HuH-7.5 (cell line): Measurements from ENCODE around the gene ISCU.

Experiments
- DNase-seq: peaks from one replicate; pipeline ENCODE4 v3.0.0; 2011; ENCODE audit warnings: low spot score

The ISCU gene

DNA sequence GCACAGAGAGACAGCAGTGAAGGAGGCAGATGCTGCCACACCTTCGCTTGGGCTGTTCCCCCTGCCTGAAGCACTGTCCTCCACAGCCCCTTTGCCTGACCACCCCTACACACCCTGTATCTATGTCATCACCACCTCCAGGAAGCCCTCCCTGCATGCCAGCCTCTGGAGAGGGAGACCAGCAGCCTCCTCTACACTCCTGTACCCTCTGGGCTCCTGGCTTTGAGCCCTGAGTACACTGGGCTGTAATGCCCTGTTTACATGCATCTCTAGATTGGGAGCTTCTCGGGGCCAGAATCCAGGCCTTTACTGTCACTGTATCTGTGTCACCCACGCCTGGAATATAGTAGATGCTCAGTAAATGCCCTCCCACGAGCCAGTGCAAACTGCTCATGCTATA is 41.3 kb downstream of the ISCU start:
- no peak for DNase-seq

DNA sequence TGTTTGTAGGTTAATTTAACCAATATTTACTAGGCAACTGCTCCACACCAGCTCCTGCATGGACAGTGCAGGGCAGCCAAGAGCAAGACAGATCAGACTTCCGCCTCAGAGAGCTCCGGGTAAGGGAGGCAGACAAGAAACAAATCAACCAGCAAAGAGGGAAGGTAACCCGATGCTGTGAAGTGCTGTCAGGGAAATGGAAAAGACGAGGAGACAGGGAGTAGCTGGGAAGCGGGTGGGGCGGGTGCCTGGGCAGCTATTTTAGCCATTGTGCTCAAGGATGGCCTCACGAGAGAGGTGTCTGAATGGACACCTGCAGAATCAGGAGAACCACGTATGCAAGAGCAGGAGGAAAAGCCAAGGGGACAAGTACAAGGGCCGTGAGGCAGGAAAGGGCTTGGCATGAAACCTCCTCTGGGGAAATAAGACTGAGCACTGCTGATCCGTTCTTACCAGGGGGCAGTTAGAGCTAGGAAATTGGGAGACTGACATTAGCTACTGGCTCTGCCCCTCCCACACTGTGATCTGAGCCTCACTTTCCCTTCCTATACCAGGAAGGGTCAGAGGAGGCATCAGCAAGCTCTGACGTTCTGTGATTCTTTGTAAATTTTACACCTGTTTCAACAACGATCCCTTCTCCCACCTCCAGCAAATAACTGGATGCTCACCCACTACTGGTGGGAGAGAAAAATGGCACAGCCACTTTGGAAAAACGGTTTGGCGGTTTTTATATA is 42.0 kb downstream of the ISCU start:
- DNase-seq, result no peak

DNA sequence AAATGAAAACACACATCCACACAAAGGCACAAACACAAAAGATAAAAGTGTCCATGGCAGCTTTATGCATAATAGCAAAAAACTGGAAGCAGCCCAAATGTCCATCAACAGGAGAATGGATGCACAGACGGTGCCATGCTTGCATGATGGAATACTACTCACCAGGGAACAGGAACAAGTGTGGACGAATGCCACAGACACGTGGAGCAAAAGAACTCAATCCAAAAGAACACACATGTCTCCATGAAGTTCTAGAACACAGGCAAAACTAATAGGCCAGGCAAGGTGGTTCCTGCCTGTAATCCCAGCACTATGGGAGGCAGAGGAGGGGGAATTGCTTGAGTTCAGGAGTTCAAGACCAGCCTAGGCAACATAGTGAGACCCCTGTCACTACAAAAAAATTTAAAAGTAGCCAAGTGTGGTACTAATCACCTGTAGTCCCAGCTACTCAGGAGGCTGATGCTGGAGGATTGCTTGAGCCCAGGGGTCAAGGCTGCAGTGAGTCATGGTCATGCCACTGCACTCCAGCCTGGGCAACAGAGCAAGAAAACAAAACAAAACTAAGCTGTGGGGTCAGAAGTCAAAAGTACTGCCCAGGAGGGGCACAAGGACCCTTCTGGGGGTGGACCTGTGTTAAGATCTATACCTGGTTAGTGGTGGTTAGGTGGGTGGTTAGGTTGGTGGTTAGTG is 42.7 kb downstream of the ISCU start:
- DNase-seq, result no peak

- DNase-seq, result no peak
These were observed 43.5 kb downstream of the ISCU start for GRCh38 chr12:108605690-108606406.

DNA sequence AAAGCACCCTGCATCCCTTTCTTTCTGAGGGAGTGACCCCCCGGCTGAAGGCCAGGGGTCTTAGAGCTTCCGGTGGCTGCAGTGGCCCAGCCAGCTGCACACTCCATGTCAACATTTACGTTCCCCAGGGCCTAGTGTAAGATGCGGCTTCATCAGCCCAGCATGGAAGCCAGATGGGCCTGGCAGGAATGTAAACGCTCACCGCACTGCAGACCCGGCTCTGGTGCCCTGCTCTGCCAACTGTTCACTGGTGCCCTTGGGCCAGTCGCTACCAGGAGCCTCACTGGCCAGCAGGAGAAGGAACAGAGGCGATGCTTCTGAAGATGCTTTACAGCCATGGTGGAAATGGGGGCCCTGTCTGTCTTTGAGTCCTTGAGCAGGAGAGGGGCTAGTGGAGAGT is 44.1 kb downstream of the ISCU start:
- DNase-seq, result no peak

DNA sequence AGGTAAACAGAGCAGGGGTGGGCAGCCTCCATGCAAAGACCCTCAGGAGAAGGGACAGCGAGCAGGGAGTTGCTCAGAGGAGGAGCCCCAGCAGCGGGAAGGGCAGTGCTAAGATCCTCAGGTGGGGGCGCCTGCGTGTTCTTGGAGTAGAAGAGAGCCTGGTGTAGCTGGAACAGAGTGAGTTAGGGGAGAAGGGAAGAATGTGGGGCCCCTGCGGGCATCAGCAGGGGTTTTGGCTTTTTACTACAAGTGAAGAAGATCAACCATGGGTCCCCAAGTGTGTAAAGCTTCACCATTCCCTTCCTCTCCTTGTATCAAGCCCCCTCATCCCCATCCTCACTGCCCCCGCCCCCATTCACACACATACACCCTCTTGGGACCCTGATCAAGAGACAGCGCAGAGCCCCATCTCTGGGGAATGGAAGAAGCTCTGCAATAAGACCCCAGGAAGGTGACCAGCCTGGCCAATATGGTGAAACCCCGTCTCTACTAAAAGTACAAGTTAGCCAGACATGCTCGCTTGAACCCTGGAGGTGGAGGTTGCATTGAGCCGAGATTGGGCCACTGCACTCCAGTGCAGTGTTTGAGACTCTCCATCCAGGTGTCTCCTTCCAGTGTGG is 45.7 kb downstream of the ISCU start:
- DNase-seq, result no peak

DNA sequence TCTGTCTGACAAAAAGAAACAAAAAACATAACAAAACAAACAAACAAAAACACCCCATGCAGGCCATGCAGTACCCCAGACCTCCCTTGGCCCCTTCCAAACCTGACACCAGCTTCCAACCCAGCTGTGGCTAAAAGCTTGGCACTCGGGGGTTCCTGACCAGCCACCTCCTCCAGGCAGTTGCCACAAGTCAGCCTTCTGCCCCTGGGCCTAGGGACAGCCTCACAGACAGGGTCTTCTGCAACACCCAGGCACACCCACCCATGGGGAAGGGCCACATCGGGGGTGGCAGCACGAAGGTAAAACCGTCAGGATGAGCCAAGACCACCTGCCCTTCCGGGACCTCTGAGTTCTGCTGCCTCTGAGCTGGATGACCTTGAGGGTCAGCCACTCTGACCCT is 46.2 kb downstream of the ISCU start:
- no peak for DNase-seq

- no peak for DNase-seq
These were observed 47.3 kb downstream of the ISCU start for GRCh38 chr12:108609537-108610335.

DNA sequence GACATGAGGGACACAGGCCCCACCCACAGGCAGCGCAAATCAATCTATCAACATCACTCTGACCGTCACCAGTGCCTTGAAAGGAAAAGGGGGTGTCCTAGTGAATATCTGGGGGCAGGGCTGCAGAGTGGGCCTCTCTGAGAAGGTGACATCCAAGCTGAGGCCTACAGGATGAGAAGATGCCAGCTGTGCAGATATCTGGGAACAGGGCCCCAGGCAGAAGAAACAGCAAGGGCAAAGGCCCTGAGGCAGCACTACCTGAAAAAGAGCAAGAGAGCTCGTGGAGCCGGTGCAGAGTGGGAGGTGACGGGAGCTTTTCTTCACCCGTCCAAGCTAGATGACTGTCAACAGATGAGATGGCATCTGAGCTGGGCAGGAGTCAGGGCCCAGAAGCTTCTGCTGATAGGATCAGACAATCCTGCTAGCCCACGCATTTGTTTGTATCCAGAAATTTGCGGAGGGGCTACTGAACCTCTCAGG is 48.0 kb downstream of the ISCU start:
- DNase-seq, result no peak

- DNase-seq, result no peak
These were observed 48.6 kb downstream of the ISCU start for GRCh38 chr12:108610856-108611605.

DNA sequence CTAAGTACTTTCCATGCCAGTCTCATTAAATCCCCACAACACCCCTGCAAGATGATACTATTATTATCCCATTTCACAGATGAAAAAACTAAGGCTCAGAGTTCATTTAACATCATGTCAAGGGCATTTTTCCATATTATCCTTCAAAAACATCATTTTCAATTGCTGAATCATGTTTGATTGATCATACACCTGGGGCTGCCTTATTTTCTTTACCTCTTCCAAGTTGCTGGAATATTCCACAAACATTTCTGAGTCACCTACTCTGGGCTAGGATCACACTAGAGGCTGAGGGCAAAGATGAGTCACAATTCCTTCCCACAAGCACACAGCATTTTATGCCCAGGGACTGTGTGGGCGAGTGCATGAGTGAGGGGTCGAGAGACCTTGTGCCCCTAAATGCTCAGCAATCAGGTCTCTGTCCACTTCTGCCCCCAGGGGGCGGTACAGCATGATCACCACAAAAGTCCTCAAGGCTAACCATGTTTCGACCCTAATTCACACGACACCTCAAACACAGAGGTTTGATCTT is 49.6 kb downstream of the ISCU start:
- no peak for DNase-seq

DNA sequence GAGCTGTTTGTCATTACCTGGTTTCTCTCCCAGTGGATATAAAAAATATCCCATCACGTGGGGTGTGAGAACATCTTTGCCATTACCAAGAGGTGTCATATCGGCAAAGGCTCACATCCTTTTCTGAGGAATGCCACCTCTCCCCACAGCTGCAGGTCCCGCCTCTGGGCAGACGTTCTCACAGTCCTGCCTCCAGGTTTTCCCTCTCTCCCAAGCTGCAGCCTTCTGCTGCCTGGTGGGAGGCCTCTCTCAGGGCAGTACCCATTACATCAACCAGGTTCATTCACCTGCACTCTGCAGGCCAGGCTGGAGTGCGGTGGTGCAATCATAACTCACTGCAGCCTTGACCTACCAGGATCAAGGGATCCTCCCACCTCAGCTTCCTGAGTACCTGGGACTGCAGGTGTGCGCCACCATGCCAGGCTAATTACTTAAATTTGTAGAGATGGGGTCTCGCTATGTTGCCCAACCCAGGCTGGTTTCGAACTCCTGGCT is 50.4 kb downstream of the ISCU start:
- no peak for DNase-seq

DNA sequence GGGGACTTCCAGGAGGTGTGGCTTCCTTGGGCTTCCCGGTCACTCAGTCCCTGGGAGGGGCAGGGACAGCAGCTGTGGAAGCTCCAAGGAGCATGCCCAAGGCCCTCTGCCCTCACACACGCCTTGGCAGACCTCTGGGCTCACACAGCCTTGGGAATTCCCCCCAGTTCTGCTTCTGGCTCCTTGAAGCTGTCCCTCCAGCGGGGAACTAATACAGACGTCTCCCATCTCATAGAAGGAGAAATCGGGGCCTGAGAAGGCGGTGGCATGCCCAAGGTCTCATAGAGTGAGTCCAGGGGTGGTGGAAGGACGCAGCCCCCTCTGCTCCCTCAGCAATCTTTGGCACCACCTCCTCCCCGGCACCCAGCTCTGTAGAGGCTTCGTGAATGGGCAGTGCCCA is 51.2 kb downstream of the ISCU start:
- no peak for DNase-seq

DNA sequence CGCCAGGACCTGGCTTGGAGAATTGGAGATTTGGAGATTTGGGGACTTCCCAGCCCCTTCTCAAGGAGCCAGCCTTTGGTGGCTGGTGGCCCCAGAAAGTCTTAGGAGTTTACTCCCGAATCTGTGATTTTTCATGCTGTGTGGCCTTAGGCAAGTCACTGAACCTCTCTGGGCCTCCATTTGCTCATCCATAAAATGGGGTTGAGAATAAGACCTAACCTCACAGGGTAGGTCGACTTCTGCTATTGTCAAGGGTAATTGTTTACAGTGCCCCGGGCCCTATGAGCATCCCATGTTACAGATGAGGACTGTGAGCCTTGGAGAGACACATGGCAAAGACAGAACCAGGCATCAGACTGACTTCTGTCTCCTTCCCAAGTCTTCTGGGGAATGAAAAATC is 51.6 kb downstream of the ISCU start:
- DNase-seq, result no peak

DNA sequence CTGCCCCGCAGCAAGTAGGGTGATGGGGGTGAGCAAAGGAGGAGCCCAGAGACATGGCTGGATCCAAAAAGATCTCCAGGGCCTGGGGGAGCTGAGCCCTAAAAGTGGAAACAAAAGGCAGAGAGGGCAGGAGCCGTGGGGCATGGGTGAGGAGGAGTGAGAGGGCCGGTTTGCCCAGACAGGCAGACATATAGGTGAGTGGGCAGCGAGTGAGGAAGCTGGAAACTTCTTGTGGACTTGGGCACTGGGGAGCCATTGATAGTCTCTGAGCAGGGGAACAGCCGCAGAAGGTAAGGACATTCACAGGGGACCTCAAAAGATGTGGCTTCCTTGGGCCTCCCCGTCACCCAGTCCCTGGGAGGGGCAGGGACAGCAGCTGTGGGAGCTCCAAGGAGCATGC is 52.2 kb downstream of the ISCU start:
- DNase-seq, result no peak

GRCh38 chr12:108615918-108616317 is 53.5 kb downstream of the ISCU start:
- no peak for DNase-seq

- DNase-seq, result no peak
These were observed 54.0 kb downstream of the ISCU start for GRCh38 chr12:108616359-108616758.

DNA sequence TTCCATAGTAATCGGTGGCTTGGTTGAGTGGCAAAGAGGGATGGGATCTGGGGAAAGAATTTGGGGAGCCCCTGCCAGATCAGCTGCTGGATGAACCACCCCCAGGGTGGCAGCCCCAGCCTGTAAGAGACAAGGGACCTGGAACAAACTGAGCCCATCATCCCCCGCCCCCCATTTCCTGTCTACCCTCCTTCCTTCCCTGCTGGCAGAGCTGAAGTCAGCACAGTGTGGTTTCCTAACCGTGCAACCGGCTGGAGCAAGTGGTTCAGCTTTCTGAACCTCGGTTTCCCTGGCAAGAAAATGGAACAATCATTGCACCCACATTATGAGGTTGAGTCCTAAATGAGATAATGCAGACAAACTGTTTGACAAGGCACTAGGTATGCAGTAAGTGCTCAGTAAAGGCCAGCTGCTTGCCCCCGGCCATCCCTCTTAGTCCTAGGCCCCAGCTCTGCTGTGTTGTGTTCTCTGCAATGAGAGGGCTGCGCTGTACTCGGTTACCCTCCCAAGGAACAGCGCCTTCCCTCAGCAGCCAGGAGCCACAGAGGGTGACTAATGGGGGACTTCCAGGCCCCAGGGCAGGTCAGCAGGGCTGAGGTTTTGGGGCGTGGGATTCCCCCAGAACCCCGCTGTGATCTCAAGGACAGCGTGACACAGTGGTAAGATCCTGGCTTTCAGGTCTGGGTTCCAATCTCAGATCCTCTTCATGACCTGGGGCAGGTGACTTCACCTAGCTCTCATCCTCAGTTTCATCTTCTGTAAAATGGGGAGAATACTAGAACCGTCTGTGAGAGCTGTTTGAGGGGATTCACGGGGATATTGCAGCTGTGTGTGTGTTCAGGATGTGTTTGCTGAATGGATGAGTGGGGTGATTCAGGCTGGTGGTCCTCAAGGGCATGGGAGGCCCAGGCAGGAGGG is 54.8 kb downstream of the ISCU start:
- DNase-seq, result no peak
